Measurements from ENCODE around the gene NOP16. TPM values are rescaled to one million over a fixed set of nuclear protein-coding genes. Genes with fewer than 3 reads are reported as not detected.

Gene NOP16, protein sequence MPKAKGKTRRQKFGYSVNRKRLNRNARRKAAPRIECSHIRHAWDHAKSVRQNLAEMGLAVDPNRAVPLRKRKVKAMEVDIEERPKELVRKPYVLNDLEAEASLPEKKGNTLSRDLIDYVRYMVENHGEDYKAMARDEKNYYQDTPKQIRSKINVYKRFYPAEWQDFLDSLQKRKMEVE
- 10 to 100 TPM; 11.5 to 22.5 (median 12.1) TPM for total RNA-seq

DNA sequence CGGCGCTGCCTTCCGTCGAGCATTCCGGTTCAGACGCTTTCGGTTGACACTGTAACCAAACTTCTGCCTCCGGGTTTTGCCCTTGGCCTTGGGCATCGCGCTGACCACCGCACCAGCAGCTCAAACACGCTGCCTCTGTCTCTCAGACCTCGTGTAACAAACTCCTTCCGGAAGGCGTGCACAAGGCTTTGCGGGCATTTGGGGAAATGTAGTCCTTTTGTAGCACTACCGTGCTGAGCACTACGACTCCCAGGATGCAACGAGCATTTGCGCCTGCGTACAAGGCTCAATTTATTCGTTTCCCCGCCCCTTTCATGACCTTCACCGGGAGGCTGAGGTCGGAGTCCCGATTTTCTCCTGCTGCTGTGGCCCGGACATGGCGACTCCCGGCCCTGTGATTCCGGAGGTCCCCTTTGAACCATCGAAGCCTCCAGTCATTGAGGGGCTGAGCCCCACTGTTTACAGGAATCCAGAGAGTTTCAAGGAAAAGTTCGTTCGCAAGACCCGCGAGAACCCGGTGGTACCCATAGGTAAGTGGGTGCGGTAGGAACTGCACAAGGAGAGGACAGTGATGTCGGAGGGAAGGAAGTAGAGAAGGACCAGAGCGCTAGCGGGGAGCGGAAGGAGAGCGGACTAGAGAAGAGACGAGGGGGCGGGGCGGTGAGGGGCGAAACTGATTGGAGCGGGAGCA is at the start of gene NOP16, which contains the start of gene HIGD2A:
NOP16 (minus strand) TSS at position 155 of the 691 bp plus-strand sequence; CDS start at position 96, 59 bp downstream.
HIGD2A (plus strand) TSS at position 308 of the 691 bp plus-strand sequence; CDS start at position 377, 69 bp downstream.
- WGBS, 2 donors = 0 to 1% methylated on average over 36 to 47 of the region's 47 CpGs

DNA sequence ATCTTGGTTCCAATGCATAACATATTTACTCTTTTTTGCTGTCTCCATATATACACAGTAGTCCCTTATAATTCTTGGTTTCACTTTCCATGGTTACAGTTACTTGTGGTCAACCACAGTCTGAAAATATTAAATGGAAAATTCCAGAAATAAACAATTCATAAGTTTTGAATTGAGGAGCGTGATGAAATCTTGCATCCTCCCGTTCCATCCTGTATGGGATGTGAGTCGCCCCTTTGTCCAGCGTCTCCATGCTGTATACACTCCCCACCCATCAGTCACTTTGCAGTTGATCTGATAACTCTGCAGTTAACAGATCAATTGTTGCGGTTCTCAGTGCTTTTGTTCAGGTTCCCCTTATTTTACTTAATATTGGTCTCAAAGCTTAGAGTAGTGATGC is 48.3 kb upstream of the NOP16 start:
- WGBS, 2 donors = 30% methylated on average over 5 of the region's 5 CpGs
- TF ChIP-seq, protein P1, sequence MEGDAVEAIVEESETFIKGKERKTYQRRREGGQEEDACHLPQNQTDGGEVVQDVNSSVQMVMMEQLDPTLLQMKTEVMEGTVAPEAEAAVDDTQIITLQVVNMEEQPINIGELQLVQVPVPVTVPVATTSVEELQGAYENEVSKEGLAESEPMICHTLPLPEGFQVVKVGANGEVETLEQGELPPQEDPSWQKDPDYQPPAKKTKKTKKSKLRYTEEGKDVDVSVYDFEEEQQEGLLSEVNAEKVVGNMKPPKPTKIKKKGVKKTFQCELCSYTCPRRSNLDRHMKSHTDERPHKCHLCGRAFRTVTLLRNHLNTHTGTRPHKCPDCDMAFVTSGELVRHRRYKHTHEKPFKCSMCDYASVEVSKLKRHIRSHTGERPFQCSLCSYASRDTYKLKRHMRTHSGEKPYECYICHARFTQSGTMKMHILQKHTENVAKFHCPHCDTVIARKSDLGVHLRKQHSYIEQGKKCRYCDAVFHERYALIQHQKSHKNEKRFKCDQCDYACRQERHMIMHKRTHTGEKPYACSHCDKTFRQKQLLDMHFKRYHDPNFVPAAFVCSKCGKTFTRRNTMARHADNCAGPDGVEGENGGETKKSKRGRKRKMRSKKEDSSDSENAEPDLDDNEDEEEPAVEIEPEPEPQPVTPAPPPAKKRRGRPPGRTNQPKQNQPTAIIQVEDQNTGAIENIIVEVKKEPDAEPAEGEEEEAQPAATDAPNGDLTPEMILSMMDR (IDR thresholded peaks at IDR 0.05) = no peak
- TF ChIP-seq POLR2A (IDR thresholded peaks at IDR 0.05) = no peak
- intact Hi-C loops (cut with DNase I; ENCODE audit: low total_unique reads) = loop anchor here (5.0 kb wide), 1 partner anchor 734 kb away; no protein-coding TSS in a partner anchor

More for the DNA sequence above, at the start of gene NOP16, which contains the start of gene HIGD2A:
- TF ChIP-seq POLR2A (IDR thresholded peaks at IDR 0.05) = peak in 1 of 2 donors; percentile 3
- TF ChIP-seq, protein P1 (IDR thresholded peaks at IDR 0.05) = no peak
- peak within 1 kb of the TSS; percentile 67 for H3K4me3 ChIP-seq (ENCODE audit: low read depth, poor library complexity, severe bottlenecking)
- intact Hi-C loops (cut with DNase I; ENCODE audit: low total_unique reads) = no loop called here
- DNase-seq (ENCODE audit: low spot score in 2 of 2) = peak; percentile 100

DNA sequence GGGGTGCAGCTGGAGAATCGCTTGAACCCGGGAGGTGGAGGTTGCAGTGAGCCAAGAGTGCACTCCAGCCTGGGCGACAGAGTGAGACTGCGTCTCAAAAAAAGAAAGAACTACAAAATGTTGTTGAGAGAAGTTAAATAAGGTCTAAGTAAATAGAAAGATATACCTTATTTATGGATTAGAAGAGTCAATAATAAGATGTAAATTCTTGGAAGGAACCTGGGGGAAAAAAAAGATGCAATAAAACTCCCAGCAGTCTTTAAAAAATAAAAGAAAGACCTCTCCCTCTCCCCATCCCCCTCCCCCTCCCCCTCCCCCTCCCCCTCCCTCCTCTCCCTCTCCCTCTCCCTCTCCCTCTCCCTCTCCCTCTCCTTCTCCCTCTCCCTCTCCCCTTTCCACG is 44.3 kb upstream of the NOP16 start:
- DNase-seq (ENCODE audit: low spot score in 2 of 2) = peak in 1 of 2 donors; percentile 60
- intact Hi-C loops (cut with DNase I; ENCODE audit: low total_unique reads) = no loop called here
- TF ChIP-seq, protein P1 (IDR thresholded peaks at IDR 0.05) = no peak
- TF ChIP-seq POLR2A (IDR thresholded peaks at IDR 0.05) = no peak

More for the DNA sequence above, 48.3 kb upstream of the NOP16 start:
- H3K4me3 ChIP-seq (ENCODE audit: low read depth, poor library complexity, severe bottlenecking) = no peak overlapping the region
- peak in 1 of 2 donors; percentile 8 for DNase-seq (ENCODE audit: low spot score in 2 of 2)

DNA sequence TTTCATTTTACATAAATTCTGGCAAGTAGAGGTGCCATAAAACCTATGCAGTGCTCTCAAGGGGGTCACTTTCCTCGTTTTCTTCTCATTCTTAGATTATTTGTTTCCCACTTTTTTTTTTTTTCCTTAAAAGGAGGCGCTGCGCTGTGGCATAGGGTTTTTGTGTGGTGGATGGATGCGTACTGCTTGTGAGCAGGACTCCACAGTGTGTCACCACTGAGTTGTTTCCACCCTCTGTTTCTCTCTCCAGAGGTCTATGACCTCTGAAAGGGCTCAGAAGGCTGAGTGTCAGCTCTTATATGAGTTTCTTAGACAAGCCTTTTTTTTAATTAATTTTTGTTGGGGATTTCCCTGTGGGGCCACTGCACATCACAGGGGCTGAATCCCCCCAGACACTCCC is 41.6 kb upstream of the NOP16 start:
- H3K4me3 ChIP-seq (ENCODE audit: low read depth, poor library complexity, severe bottlenecking) = no peak overlapping the region
- intact Hi-C loops (cut with DNase I; ENCODE audit: low total_unique reads) = no loop called here
- WGBS, 2 donors = 65% methylated on average over 4 of the region's 4 CpGs
- peak in 1 of 2 donors; percentile 34 for DNase-seq (ENCODE audit: low spot score in 2 of 2)
- TF ChIP-seq, protein P1 (IDR thresholded peaks at IDR 0.05) = no peak
- TF ChIP-seq POLR2A (IDR thresholded peaks at IDR 0.05) = no peak

More for the DNA sequence above, 44.3 kb upstream of the NOP16 start:
- 92 to 95% methylated on average over 5 of the region's 5 CpGs for WGBS, 2 donors
- no peak overlapping the region for H3K4me3 ChIP-seq (ENCODE audit: low read depth, poor library complexity, severe bottlenecking)

DNA sequence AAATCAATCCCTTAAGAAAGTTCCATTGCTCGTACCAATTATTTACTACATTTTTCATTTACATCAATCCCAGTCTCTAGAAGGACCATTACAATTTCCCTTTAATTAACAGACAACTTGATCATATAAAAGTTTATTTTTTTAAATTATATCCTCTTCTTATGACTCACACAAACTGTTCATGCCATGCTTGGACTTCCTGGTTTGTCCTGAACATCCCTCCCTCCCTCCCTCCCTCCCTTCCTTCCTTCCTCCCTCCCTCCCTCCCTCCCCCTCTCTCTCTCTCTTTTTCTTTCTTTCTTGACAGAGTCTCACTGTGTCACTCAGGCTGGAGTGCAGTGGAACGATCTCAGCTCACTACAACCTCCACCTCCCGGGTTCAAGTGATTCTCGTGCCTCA is 39.6 kb upstream of the NOP16 start:
- whole genome bisulfite sequencing, 2 donors = 73 to 74% methylated on average over 4 of the region's 4 CpGs
- DNase-seq (ENCODE audit: low spot score in 2 of 2) = no peak
- H3K4me3 ChIP-seq (ENCODE audit: low read depth, poor library complexity, severe bottlenecking) = no peak overlapping the region
- intact Hi-C loops (cut with DNase I; ENCODE audit: low total_unique reads) = no loop called here
- no peak for TF ChIP-seq POLR2A (IDR thresholded peaks at IDR 0.05)
- TF ChIP-seq, protein P1 (IDR thresholded peaks at IDR 0.05) = no peak

Measured in lower leg skin (tissue), 4 donors.